Smooth muscle cell (in vitro differentiated cells): ENCODE measurements around the gene PFDN1. TPM values are rescaled to one million over a fixed set of nuclear protein-coding genes. Genes with fewer than 3 reads are reported as not detected.

Source experiments
- DNase-seq: peaks from one replicate; lab custom pipeline; 2025; ENCODE audit not compliant: unreplicated experiment; lab: John Stamatoyannopoulos, UW
- H2AFZ ChIP-seq: fragments of 200-600 bp; sonication (generic); 2 replicates; pipeline ENCODE4 v1.6.0; 2016; ENCODE audit warnings: antibody characterized with exemption, low read depth, mild to moderate bottlenecking
- H3F3A ChIP-seq: fragments of 200-600 bp; sonication (generic); 2 replicates; pipeline ENCODE4 v1.6.0; 2017; ENCODE audit warnings: antibody characterized with exemption, low read depth
- H3K27ac ChIP-seq: fragments of 200-600 bp; sonication (generic); 2 replicates; pipeline ENCODE4 v1.5.1; 2016; ENCODE audit warnings: low read depth, mild to moderate bottlenecking
- H3K27me3 ChIP-seq: fragments of 200-600 bp; sonication (generic); 2 replicates; pipeline ENCODE4 v1.6.1; 2016; ENCODE audit warnings: low read depth, mild to moderate bottlenecking
- H3K36me3 ChIP-seq: fragments of 200-600 bp; sonication (generic); 2 replicates; pipeline ENCODE4 v1.5.1; 2016; ENCODE audit warnings: low read depth
- H3K4me1 ChIP-seq: fragments of 200-600 bp; sonication (generic); 2 replicates; pipeline ENCODE4 v1.5.1; 2016; ENCODE audit warnings: low read depth
- H3K4me2 ChIP-seq: fragments of 200-600 bp; sonication (generic); 2 replicates; pipeline ENCODE4 v1.6.0; 2016; ENCODE audit warnings: mild to moderate bottlenecking
- H3K4me3 ChIP-seq: fragments of 200-600 bp; sonication (generic); 2 replicates; pipeline ENCODE4 v1.5.1; 2016; ENCODE audit warnings: mild to moderate bottlenecking
- H3K79me2 ChIP-seq: fragments of 200-600 bp; sonication (generic); 2 replicates; pipeline ENCODE4 v1.6.0; 2016; ENCODE audit warnings: low read depth, mild to moderate bottlenecking
- H3K9ac ChIP-seq: fragments of 200-600 bp; sonication (generic); 2 replicates; pipeline ENCODE4 v1.6.0; 2016; ENCODE audit warnings: low read depth
- H3K9me3 ChIP-seq: fragments of 200-600 bp; sonication (generic); replicated peaks from 2 replicates; pipeline ENCODE4 v1.5.1; 2016; ENCODE audit warnings: low read depth
- H4K20me1 ChIP-seq: fragments of 200-600 bp; sonication (generic); 2 replicates; pipeline ENCODE4 v1.6.0; 2016; ENCODE audit warnings: low read depth
- CTCF ChIP-seq: fragments of 200-600 bp; sonication (generic); IDR thresholded peaks from 2 replicates; pipeline ENCODE4 v1.5.1; 2017; ENCODE audit warnings: borderline replicate concordance, mild to moderate bottlenecking, antibody characterized with exemption; ENCODE audit not compliant: insufficient read depth, poor library complexity, severe bottlenecking
- WGBS: methylation state at CpG from one replicate; pipeline ENCODE4 v1.1.7; 2016; ENCODE audit warnings: low lambda C conversion rate; 5-methylcytosine and 5-hydroxymethylcytosine counted together
- polyA plus RNA-seq: library from polyadenylated mRNA; unstranded; fragments of >200 nt; fragmentation: Nextera tagmentation; extraction: Ambion mirVana; gene quantifications from 2 replicates; pipeline ENCODE4 v1.2.1, GENCODE V29; 2016
- total RNA-seq: library from RNA; depleted of rRNA; stranded (reverse); fragments of >200 nt; gene quantifications from 2 replicates; pipeline ENCODE4 v1.2.3, GENCODE V29; 2014

The PFDN1 gene
- total and polyA plus RNA-seq, 2 experiments from 2014 or later: 145 to 154 TPM

GRCh38 chr5:140242099-140242498 is 60.8 kb downstream of the PFDN1 start:
- no peak overlapping the region for H3K27ac ChIP-seq
- no peak overlapping the region for H3K4me2 ChIP-seq
- H3K9me3 ChIP-seq: no peaks in the 10 kb centered on the region
- no peak overlapping the region for H3K4me3 ChIP-seq
- WGBS: 83% methylated on average over 5 of the region's 5 CpGs
- TF ChIP-seq CTCF: no peak
- no peaks in the 10 kb centered on the region for H3K36me3 ChIP-seq
- peaks cover 21% of the 10 kb centered on the region for H3K4me1 ChIP-seq
- peaks cover 18% of the 10 kb centered on the region for H3F3A ChIP-seq
- DNase-seq: no peak
- H2AFZ ChIP-seq: no peak overlapping the region
- no peak overlapping the region for H3K9ac ChIP-seq
- H3K27me3 ChIP-seq: no peaks in the 10 kb centered on the region
- H3K79me2 ChIP-seq: no peaks in the 10 kb centered on the region
- peaks cover 8% of the 10 kb centered on the region for H4K20me1 ChIP-seq

- Histone ChIP-seq H3F3A (peaks cover 11% of the 10 kb centered on the region), H3K4me2 (no peak overlapping the region), H3K9ac (no peak overlapping the region), H3K4me3 (no peak overlapping the region), H3K9me3 (no peaks in the 10 kb centered on the region), H3K4me1 (peaks cover 15% of the 10 kb centered on the region), H3K27me3 (no peaks in the 10 kb centered on the region), H3K79me2 (no peaks in the 10 kb centered on the region), H3K36me3 (no peaks in the 10 kb centered on the region), H2AFZ (no peak overlapping the region), H3K27ac (no peak overlapping the region), H4K20me1 (peaks cover 8% of the 10 kb centered on the region)
- TF ChIP-seq CTCF: no peak
- peak; percentile 56 for DNase-seq
- 61% methylated on average over 9 of the region's 9 CpGs for WGBS
Measured at GRCh38 chr5:140240987-140241706, 61.8 kb downstream of the PFDN1 start.

GRCh38 chr5:140239939-140240700 is 62.8 kb downstream of the PFDN1 start:
- no peak overlapping the region for H3K4me3 ChIP-seq
- H3K9ac ChIP-seq: no peak overlapping the region
- TF ChIP-seq CTCF: peak; percentile 67
- H3K27ac ChIP-seq: no peak overlapping the region
- H3K4me1 ChIP-seq: peaks cover 8% of the 10 kb centered on the region
- no peaks in the 10 kb centered on the region for H3K79me2 ChIP-seq
- H3K27me3 ChIP-seq: no peaks in the 10 kb centered on the region
- no peaks in the 10 kb centered on the region for H3K9me3 ChIP-seq
- peaks cover 1% of the 10 kb centered on the region for H3F3A ChIP-seq
- peaks cover 4% of the 10 kb centered on the region for H4K20me1 ChIP-seq
- H3K4me2 ChIP-seq: no peak overlapping the region
- no peak overlapping the region for H2AFZ ChIP-seq
- no peaks in the 10 kb centered on the region for H3K36me3 ChIP-seq
- WGBS: 41% methylated on average over 11 of the region's 11 CpGs
- no peak for DNase-seq
